ENCODE measurements around the gene LARP6.
"Not testable (repeated sequence)": the region's sequence is repeated elsewhere in the genome, so short reads cannot be mapped to it uniquely, and the experiment has no call there.

The LARP6 gene

DNA sequence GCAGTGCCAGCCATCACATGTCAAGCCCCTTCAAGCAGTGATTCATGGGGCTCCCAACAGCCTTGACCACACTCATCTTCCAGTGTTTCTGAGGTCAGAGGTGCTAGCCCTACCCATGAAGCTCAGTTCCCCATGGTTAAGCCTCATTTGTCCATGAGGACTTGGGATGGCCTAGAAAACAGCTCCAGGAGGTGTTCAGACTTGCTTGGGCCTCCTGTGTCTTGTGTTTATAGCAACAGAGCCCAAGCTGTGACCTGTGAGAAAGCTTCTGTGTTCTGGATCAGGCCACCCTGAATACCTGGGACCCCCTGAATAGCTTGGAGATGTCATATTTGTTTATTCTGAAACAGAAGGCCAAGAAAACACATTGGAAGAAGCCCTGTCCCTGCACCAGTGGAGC lies 36.7 kb downstream of the LARP6 start:
- TF ChIP-seq, protein P1, sequence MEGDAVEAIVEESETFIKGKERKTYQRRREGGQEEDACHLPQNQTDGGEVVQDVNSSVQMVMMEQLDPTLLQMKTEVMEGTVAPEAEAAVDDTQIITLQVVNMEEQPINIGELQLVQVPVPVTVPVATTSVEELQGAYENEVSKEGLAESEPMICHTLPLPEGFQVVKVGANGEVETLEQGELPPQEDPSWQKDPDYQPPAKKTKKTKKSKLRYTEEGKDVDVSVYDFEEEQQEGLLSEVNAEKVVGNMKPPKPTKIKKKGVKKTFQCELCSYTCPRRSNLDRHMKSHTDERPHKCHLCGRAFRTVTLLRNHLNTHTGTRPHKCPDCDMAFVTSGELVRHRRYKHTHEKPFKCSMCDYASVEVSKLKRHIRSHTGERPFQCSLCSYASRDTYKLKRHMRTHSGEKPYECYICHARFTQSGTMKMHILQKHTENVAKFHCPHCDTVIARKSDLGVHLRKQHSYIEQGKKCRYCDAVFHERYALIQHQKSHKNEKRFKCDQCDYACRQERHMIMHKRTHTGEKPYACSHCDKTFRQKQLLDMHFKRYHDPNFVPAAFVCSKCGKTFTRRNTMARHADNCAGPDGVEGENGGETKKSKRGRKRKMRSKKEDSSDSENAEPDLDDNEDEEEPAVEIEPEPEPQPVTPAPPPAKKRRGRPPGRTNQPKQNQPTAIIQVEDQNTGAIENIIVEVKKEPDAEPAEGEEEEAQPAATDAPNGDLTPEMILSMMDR (conservative IDR thresholded peaks at IDR 0.05; ENCODE audit: low read depth, low read length) = no peak
- no peak for DNase-seq (ENCODE audit: low read depth)
- H3K4me3 ChIP-seq (ENCODE audit: low read length) = no peak overlapping the region

DNA sequence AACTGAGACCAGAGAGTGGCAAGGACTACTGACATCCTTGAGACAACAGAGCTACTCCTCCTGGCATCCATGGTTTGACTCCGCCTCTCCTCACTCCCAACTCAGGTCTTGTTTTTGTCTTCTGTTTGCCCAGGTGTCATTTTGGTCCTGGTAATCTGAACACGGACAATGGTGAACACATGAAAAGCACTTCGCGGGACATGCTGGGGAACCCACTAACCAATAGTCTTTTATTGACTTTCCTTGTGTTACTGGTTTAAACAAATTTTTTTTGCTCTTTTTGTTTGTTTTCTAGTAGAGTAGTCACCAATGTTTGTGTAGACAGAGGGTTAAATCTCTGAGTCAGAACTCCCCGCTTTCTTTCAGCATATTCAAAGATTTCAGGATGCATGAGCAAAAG lies 38.4 kb downstream of the LARP6 start:
- H3K4me3 ChIP-seq (ENCODE audit: low read length) = no peak overlapping the region
- TF ChIP-seq, protein P1 (conservative IDR thresholded peaks at IDR 0.05; ENCODE audit: low read depth, low read length) = no peak
- no peak for DNase-seq (ENCODE audit: low read depth)

DNA sequence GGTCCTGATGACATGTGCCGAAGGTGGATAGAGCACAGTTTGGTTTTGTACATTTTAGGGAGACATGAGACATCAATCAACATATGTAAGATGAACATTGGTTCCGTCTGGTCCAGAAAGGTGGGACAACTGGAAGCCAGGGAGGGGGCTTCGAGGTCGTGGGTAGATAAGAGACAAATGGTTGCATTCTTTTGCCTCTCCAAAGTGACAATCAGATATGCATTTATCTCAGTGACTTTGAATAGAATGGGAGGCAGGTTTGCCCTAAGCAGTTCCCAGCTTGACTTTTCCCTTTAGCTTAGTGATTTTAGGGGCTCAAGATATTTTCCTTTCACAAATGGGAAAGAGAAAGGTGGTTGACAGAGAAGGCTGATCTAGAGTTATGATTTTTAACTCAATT lies 38.9 kb downstream of the LARP6 start:
- H3K4me3 ChIP-seq (ENCODE audit: low read length); DNase-seq (ENCODE audit: low read depth): not testable (repeated sequence)

DNA sequence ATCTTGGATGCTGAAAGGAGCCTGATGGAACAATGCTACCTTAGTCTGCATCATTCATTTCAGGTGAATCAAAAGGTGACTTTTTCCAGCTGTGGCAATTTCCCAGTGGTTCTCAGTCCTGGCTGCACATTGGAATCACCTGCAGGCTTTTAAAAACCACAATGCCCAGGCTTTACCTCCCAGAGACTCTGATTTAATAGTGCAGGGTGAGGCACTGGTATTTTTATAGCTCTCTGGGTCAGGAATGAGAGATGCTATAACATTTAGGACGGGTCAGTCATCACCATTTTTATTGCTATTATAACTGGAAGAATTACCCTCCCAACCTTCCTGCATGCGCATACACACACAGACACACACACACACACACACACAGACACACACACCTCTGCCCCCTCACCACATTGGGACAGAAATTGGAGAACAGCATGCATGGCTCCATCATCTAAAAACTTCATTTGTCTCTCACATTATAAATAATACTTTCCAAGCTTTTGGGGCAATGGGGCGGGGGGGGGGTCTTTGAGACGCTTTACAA lies 41.1 kb downstream of the LARP6 start:
- TF ChIP-seq, protein P1 (conservative IDR thresholded peaks at IDR 0.05; ENCODE audit: low read depth, low read length) = no peak
- no peak overlapping the region for H3K4me3 ChIP-seq (ENCODE audit: low read length)
- no peak for DNase-seq (ENCODE audit: low read depth)

DNA sequence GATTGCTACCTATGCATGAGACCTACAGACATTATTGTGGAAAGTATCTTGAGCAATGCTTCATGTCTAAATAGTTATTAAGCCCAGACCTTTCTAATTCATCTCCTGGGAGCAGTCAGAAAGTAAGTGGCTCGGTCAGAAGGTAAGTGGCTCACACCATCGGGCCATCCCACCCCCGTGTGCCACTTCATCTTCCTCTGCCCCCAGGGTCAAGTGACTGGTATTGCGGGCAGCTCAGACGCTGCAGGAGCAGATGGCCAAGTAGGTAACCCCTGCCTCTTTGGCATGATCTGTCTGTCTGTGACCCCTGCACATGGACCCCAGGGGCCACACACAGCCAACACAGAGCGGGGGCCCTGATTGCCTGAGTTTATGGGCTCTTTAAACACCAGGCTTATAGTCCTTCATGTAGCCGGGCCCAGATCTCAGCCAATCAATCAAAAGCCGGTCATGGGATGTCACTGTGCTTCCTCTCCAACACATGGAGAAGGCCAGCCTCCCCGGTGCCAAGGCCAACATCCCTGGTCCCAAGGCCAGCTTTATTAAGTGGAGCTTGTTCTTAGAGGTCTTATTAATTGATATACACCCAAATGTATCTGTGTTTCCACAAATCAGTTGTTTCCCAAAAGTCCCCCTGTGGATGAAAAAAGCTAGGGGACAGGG lies 42.9 kb downstream of the LARP6 start:
- TF ChIP-seq, protein P1 (conservative IDR thresholded peaks at IDR 0.05; ENCODE audit: low read depth, low read length) = no peak
- no peak for DNase-seq (ENCODE audit: low read depth)
- H3K4me3 ChIP-seq (ENCODE audit: low read length) = no peak overlapping the region

DNA sequence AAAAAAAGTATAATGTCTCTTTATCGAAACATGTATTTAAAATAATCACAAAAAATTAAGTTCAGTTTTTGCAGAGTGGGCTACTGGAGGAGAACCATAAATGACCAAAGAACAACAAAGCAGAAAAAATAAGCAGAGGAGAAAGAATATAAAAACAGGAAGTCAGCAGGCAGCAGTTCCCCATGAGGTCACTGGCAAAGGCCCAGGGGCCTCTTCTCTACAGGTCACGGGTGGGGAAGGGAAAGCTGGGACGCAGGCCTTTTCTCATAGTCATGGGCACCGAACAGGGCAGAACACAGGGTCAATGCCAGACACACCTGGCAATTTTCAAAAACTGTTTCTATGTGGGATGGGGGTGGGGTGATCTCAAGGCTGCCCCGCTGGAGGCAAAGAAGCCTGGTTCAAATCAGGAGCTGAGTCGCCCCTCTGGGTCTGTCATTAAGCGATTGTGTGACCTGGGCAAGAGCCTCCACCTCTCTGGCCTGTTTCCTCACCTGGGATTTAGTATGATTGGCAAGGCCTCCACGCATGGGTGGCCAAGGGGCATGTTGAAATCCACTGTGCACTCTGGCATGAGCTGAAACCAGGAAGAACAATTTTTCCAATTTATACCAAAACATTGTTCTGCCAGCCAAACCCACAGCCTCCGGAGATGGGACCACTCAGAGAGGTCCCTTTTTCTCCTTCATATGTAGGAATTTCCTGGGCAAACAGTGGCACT lies 46.8 kb downstream of the LARP6 start:
- DNase-seq (ENCODE audit: low read depth) = no peak
- TF ChIP-seq, protein P1 (conservative IDR thresholded peaks at IDR 0.05; ENCODE audit: low read depth, low read length) = no peak

DNA sequence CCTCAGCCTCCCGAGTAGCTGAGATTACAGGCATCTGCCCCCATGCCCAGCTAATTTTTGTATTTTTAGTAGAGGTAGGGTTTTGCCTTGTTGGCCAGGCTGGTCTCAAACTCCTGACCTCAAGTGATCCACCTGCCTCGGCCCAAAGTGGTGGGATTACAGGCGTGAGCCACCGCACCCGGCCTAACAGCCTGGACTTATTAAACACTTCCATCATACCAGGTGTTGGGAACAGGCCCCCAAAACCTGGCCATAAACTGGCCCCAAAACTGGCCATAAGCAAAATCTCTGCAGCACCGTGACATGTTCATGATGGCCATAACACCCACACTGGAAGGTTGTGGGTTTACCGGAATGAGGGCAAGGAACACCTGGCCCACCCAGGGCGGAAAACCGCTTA lies 49.6 kb downstream of the LARP6 start:
- DNase-seq (ENCODE audit: low read depth); H3K4me3 ChIP-seq (ENCODE audit: low read length): not testable (repeated sequence)

More for the DNA sequence above, 46.8 kb downstream of the LARP6 start:
- H3K4me3 ChIP-seq (ENCODE audit: low read length) = no peak overlapping the region

DNA sequence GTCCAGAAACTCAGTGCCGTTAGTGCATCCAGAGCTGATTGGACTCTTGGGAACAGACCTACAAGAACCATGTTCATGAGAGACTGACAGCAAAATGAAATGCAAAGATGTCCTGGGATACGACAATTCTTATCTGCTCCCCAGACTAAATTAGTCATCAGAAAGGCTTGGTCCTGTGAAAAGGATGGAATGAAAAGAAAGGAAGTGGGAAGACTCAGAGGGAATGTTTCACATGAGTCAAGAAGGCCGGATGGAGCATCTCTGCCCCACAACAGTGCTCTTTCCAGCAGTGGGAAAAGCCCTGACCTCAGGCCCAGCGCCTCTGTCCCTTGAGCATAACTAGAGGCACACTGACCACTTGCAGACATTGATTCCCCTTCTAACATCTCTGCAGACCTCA lies 51.3 kb downstream of the LARP6 start:
- DNase-seq (ENCODE audit: low read depth) = no peak
- H3K4me3 ChIP-seq (ENCODE audit: low read length) = no peak overlapping the region
- TF ChIP-seq, protein P1 (conservative IDR thresholded peaks at IDR 0.05; ENCODE audit: low read depth, low read length) = no peak
